Smooth muscle cell (in vitro differentiated cells): ENCODE results near the gene CHST11. TPM values are rescaled to one million over a fixed set of nuclear protein-coding genes. Genes with fewer than 3 reads are reported as not detected.

Source experiments
- DNase-seq: peaks from one replicate; lab custom pipeline; 2025; ENCODE audit not compliant: unreplicated experiment; lab: John Stamatoyannopoulos, UW
- H2AFZ ChIP-seq: fragments of 200-600 bp; sonication (generic); 2 replicates; pipeline ENCODE4 v1.6.0; 2016; ENCODE audit warnings: antibody characterized with exemption, low read depth, mild to moderate bottlenecking
- H3F3A ChIP-seq: fragments of 200-600 bp; sonication (generic); 2 replicates; pipeline ENCODE4 v1.6.0; 2017; ENCODE audit warnings: antibody characterized with exemption, low read depth
- H3K27ac ChIP-seq: fragments of 200-600 bp; sonication (generic); 2 replicates; pipeline ENCODE4 v1.5.1; 2016; ENCODE audit warnings: low read depth, mild to moderate bottlenecking
- H3K27me3 ChIP-seq: fragments of 200-600 bp; sonication (generic); 2 replicates; pipeline ENCODE4 v1.6.1; 2016; ENCODE audit warnings: low read depth, mild to moderate bottlenecking
- H3K36me3 ChIP-seq: fragments of 200-600 bp; sonication (generic); 2 replicates; pipeline ENCODE4 v1.5.1; 2016; ENCODE audit warnings: low read depth
- H3K4me1 ChIP-seq: fragments of 200-600 bp; sonication (generic); 2 replicates; pipeline ENCODE4 v1.5.1; 2016; ENCODE audit warnings: low read depth
- H3K4me2 ChIP-seq: fragments of 200-600 bp; sonication (generic); 2 replicates; pipeline ENCODE4 v1.6.0; 2016; ENCODE audit warnings: mild to moderate bottlenecking
- H3K4me3 ChIP-seq: fragments of 200-600 bp; sonication (generic); 2 replicates; pipeline ENCODE4 v1.5.1; 2016; ENCODE audit warnings: mild to moderate bottlenecking
- H3K79me2 ChIP-seq: fragments of 200-600 bp; sonication (generic); 2 replicates; pipeline ENCODE4 v1.6.0; 2016; ENCODE audit warnings: low read depth, mild to moderate bottlenecking
- H3K9ac ChIP-seq: fragments of 200-600 bp; sonication (generic); 2 replicates; pipeline ENCODE4 v1.6.0; 2016; ENCODE audit warnings: low read depth
- H3K9me3 ChIP-seq: fragments of 200-600 bp; sonication (generic); replicated peaks from 2 replicates; pipeline ENCODE4 v1.5.1; 2016; ENCODE audit warnings: low read depth
- H4K20me1 ChIP-seq: fragments of 200-600 bp; sonication (generic); 2 replicates; pipeline ENCODE4 v1.6.0; 2016; ENCODE audit warnings: low read depth
- WGBS: methylation state at CpG from one replicate; pipeline ENCODE4 v1.1.7; 2016; ENCODE audit warnings: low lambda C conversion rate; 5-methylcytosine and 5-hydroxymethylcytosine counted together
- polyA plus RNA-seq: library from polyadenylated mRNA; unstranded; fragments of >200 nt; fragmentation: Nextera tagmentation; extraction: Ambion mirVana; gene quantifications from 2 replicates; pipeline ENCODE4 v1.2.1, GENCODE V29; 2016
- total RNA-seq: library from RNA; depleted of rRNA; stranded (reverse); fragments of >200 nt; gene quantifications from 2 replicates; pipeline ENCODE4 v1.2.3, GENCODE V29; 2014
- TF ChIP-seq, protein P1 (sequence below): fragments of 200-600 bp; sonication (generic); IDR thresholded peaks from 2 replicates; pipeline ENCODE4 v1.5.1; 2017; ENCODE audit warnings: borderline replicate concordance, mild to moderate bottlenecking, antibody characterized with exemption; ENCODE audit not compliant: insufficient read depth, poor library complexity, severe bottlenecking

The CHST11 gene
- total and polyA plus RNA-seq, 2 experiments from 2014 or later = 6.9 to 10.2 TPM

DNA sequence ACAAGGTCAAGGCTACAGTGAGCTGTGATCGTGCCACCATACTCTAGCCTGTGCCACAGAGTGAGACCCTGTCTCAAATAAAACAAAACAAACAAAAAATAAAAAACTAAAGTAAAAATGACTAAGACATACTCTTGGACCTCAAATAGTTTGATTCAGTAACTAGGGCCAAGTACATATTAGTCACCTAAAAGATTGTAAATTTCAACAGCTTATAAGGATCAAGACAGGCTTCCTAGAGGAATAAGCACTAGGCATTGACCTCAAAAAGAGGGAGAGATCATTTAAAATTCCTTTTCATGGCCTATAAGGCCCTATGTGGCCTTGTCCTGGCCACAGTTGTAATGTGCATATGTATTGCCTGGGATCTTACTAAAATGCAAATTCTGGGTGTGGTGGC, 46.0 kb upstream of the CHST11 start:
- Histone ChIP-seq H2AFZ (no peak overlapping the region), H4K20me1 (no peaks in the 10 kb centered on the region), H3K4me3 (no peak overlapping the region), H3K27me3 (no peaks in the 10 kb centered on the region), H3K79me2 (no peaks in the 10 kb centered on the region), H3F3A (no peaks in the 10 kb centered on the region), H3K36me3 (no peaks in the 10 kb centered on the region), H3K27ac (no peak overlapping the region), H3K9ac (no peak overlapping the region), H3K9me3 (no peaks in the 10 kb centered on the region), H3K4me1 (peaks cover 11% of the 10 kb centered on the region), H3K4me2 (no peak overlapping the region)
- DNase-seq = no peak
- TF ChIP-seq, protein P1, sequence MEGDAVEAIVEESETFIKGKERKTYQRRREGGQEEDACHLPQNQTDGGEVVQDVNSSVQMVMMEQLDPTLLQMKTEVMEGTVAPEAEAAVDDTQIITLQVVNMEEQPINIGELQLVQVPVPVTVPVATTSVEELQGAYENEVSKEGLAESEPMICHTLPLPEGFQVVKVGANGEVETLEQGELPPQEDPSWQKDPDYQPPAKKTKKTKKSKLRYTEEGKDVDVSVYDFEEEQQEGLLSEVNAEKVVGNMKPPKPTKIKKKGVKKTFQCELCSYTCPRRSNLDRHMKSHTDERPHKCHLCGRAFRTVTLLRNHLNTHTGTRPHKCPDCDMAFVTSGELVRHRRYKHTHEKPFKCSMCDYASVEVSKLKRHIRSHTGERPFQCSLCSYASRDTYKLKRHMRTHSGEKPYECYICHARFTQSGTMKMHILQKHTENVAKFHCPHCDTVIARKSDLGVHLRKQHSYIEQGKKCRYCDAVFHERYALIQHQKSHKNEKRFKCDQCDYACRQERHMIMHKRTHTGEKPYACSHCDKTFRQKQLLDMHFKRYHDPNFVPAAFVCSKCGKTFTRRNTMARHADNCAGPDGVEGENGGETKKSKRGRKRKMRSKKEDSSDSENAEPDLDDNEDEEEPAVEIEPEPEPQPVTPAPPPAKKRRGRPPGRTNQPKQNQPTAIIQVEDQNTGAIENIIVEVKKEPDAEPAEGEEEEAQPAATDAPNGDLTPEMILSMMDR = no peak
- 88% methylated on average over 1 of the region's 1 CpG for WGBS

GRCh38 chr12:104411826-104412641, 44.7 kb upstream of the CHST11 start:
- no peak for DNase-seq
- WGBS = 54% methylated on average over 16 of the region's 16 CpGs
- H3K4me2 ChIP-seq = peak overlapping the region; percentile 0

DNA sequence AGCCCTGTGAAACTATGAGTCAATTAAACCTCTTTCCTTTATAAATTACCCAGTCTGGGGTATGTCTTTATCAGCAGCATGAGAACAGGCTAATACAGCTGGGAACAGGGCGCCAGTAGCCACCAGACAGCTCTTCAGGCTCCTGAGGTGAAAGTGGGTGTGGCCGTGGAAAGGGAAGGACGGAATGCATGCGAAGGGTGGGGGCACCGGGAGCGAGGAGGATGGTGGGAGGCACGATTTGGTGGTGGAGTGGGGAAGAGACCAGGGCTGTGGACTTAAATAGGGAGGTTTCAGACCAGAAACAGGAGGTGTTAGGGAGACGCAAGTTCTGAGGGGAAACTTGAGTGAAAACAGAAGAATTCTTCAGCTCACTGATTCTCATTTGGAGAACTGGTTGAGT, 44.1 kb upstream of the CHST11 start:
- H3K79me2 ChIP-seq = no peaks in the 10 kb centered on the region
- H3K4me1 ChIP-seq = peaks cover 11% of the 10 kb centered on the region
- no peak overlapping the region for H2AFZ ChIP-seq
- no peak overlapping the region for H3K27ac ChIP-seq
- no peaks in the 10 kb centered on the region for H3K27me3 ChIP-seq
- H3K36me3 ChIP-seq = no peaks in the 10 kb centered on the region
- WGBS = 66% methylated on average over 8 of the region's 8 CpGs
- peak overlapping the region; percentile 0 for H3K4me2 ChIP-seq
- no peaks in the 10 kb centered on the region for H3K9me3 ChIP-seq
- H3K4me3 ChIP-seq = no peak overlapping the region
- H3K9ac ChIP-seq = no peak overlapping the region
- TF ChIP-seq, protein P1 = no peak
- no peaks in the 10 kb centered on the region for H4K20me1 ChIP-seq
- no peaks in the 10 kb centered on the region for H3F3A ChIP-seq
- no peak for DNase-seq

More at GRCh38 chr12:104411826-104412641, 44.7 kb upstream of the CHST11 start:
- Histone ChIP-seq H3K36me3 (no peaks in the 10 kb centered on the region), H4K20me1 (no peaks in the 10 kb centered on the region), H3K4me1 (peaks cover 11% of the 10 kb centered on the region), H2AFZ (no peak overlapping the region), H3K9me3 (no peaks in the 10 kb centered on the region), H3K27ac (no peak overlapping the region), H3K4me3 (no peak overlapping the region), H3K79me2 (no peaks in the 10 kb centered on the region), H3K27me3 (no peaks in the 10 kb centered on the region), H3F3A (no peaks in the 10 kb centered on the region), H3K9ac (no peak overlapping the region)
- TF ChIP-seq, protein P1 = no peak

DNA sequence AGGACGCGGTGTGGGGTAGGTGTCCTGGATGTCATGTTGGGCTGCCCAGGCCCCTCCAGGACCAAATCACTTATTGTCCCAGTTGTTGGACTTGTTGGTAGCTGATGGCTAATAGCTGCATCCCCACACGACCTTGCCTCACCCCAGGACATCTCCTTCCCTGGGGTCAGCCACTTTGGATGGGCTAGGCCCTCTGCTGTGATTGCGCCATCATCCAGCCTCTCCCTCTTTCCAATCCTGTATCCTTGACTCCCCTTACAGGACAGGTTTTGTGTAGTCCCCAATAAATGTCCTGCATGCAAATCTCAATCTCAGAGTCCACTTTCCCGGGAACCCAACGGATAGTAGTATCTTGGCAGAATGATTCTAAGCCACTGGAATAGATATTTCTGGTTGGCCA, 43.4 kb upstream of the CHST11 start:
- no peak overlapping the region for H3K27ac ChIP-seq
- H3K4me2 ChIP-seq = no peak overlapping the region
- no peaks in the 10 kb centered on the region for H3K27me3 ChIP-seq
- H3K4me1 ChIP-seq = peaks cover 11% of the 10 kb centered on the region
- TF ChIP-seq, protein P1 = no peak
- H3K9ac ChIP-seq = no peak overlapping the region
- WGBS = 91% methylated on average over 6 of the region's 6 CpGs
- no peak for DNase-seq
- H3K36me3 ChIP-seq = no peaks in the 10 kb centered on the region
- no peak overlapping the region for H2AFZ ChIP-seq
- H3K79me2 ChIP-seq = no peaks in the 10 kb centered on the region
- H3K9me3 ChIP-seq = no peaks in the 10 kb centered on the region
- H4K20me1 ChIP-seq = no peaks in the 10 kb centered on the region
- no peaks in the 10 kb centered on the region for H3F3A ChIP-seq
- H3K4me3 ChIP-seq = no peak overlapping the region
